ENCODE measurements around the gene RAD23A. TPM values are rescaled to one million over a fixed set of nuclear protein-coding genes. Genes with fewer than 3 reads are reported as not detected.
"Not testable (repeated sequence)": the region's sequence is repeated elsewhere in the genome, so short reads cannot be mapped to it uniquely, and the experiment has no call there.

Gene RAD23A
- 126 and 134 TPM in 2 replicates for total RNA-seq (2014; rRNA removed; shearing (Covaris generic))
- polyA plus RNA-seq (2015; cell fraction: cytosol; rRNA removed) = 119 and 124 TPM in 2 replicates
- polyA plus RNA-seq (2015; cell fraction: nucleus; rRNA removed) = 147 and 172 TPM in 2 replicates

GRCh38 chr19:12945479-12946091 is at the start of gene RAD23A:
TSS of gene RAD23A (plus strand) at chr19:12945862. CDS start at chr19:12945949, 87 bp downstream.
- DNase-seq (ENCODE audit: low read depth, low spot score) = peak; percentile 96
- in situ Hi-C loops (cut with HindIII; ENCODE audit: low pct_unique_long_range_greater_than_20kb, low sequenced_read_pairs) = no loop called here

DNA sequence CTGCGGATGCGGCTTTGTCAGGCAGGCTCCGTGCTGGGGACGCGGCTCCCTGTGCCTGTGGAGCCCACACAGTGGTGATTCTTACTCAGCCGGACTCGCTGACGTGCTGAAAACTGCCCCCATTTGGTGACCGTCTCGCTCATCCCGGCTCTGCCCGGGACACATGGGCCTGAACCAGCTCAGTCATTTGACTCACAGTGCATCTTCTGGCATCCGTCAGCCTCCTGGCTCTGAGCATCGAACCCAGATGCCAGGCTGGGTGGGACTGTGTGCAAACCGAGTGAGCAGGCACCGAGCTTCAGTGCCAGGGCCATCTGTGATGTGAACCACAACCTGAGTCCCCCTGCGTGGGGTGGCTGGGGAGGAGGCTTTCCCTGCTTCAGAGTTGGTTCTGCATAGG is 49.2 kb upstream of the RAD23A start:
- no peak for DNase-seq (ENCODE audit: low read depth, low spot score)
- in situ Hi-C loops (cut with HindIII; ENCODE audit: low pct_unique_long_range_greater_than_20kb, low sequenced_read_pairs) = no loop called here

- in situ Hi-C loops (cut with HindIII; ENCODE audit: low pct_unique_long_range_greater_than_20kb, low sequenced_read_pairs) = no loop called here
- DNase-seq (ENCODE audit: low read depth, low spot score) = no peak
Observed at GRCh38 chr19:12899891-12900518, 45.7 kb upstream of the RAD23A start.

DNA sequence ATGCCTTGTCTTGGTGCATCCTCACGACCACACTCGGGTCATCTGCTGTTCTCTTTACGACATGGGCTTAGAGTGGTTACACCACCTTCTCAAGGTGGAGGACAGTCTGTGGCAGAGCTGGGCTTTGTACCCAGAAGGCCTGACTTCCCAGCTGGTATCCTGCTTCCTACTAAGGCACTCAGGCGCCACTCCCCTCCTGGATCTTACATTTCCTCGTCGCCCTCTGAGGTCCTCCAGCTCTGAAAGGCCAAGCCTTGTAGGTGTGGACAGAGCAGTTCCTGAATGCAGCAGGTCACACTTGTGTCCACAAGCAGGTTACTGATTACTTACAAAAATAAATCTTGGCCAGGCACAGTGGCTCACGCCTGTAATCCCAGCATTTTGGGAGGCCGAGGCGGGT is 38.5 kb upstream of the RAD23A start:
- DNase-seq (ENCODE audit: low read depth, low spot score) = no peak
- in situ Hi-C loops (cut with HindIII; ENCODE audit: low pct_unique_long_range_greater_than_20kb, low sequenced_read_pairs) = no loop called here

GRCh38 chr19:12912571-12912970 is 33.1 kb upstream of the RAD23A start:
- in situ Hi-C loops (cut with HindIII; ENCODE audit: low pct_unique_long_range_greater_than_20kb, low sequenced_read_pairs) = no loop called here
- no peak for DNase-seq (ENCODE audit: low read depth, low spot score)

DNA sequence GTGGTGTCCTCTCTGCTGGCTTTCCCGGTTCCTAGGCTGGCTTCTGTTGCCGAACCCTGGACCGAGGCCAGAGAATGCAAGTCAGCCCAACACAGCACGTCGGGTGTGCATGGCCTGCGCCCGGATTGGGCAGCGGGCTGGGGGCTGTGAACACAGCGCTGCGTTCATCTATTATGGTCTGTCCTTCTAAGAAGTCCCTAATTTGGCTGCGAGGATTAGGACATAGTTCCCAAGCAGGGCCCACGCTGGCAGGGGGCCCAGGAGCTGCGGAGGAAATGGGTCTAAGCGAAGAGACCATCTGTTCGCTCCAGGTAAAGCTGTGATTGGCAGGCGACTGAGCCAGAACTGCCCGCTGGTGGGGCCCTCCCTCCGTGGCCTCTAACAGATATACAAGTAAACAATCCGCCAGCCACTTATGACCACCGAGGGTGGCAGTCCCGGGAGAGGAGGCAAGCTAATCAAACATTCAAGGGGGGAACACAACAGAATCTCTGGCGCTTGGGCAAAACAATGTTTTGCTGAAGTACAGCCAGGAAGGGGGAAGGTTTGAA is 32.6 kb upstream of the RAD23A start:
- DNase-seq (ENCODE audit: low read depth, low spot score) = no peak
- in situ Hi-C loops (cut with HindIII; ENCODE audit: low pct_unique_long_range_greater_than_20kb, low sequenced_read_pairs) = no loop called here

- in situ Hi-C loops (cut with HindIII; ENCODE audit: low pct_unique_long_range_greater_than_20kb, low sequenced_read_pairs) = no loop called here
- DNase-seq (ENCODE audit: low read depth, low spot score) = no peak
Observed at GRCh38 chr19:12913851-12914690, 31.6 kb upstream of the RAD23A start.

DNA sequence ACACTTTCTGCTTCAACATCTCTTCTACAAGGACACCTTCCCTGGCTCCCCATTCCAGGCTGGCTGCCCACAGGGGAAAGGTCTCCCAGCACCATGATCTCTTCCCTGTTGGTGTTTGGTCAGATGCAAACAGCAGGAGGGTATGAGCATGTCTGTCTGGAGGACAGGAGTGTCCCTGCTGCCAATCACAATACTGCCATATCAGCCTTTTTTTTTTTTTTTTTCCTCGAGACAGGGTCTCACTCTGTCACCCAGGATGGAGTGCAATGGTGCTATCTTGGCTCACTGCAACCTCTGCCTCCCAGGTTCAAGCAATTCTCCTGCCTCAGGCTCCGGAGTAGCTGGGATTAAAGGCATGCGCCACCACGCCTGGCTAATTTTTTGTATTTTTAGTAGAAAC is 29.8 kb upstream of the RAD23A start:
- in situ Hi-C loops (cut with HindIII; ENCODE audit: low pct_unique_long_range_greater_than_20kb, low sequenced_read_pairs); DNase-seq (ENCODE audit: low read depth, low spot score): not testable (repeated sequence)

DNA sequence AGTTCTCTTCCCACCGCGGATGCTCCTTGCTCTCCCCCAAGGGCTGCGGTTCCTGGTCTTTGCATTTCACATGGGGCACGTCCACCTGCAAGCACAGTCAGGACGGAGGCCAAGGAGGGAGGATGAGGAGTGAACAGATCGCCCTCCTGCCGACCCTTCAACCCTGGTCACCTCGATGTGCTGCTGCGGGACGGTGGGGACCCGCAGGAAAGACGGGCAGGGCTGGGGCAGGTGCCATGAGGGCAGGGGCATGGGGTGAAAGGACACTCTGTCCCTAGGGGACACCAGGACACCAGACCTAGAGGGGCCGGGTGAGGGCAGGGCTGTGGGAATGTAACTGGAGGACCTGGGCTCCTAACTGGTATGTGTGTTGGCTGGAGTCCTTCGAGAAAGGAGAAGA is 27.4 kb upstream of the RAD23A start:
- no peak for DNase-seq (ENCODE audit: low read depth, low spot score)
- in situ Hi-C loops (cut with HindIII; ENCODE audit: low pct_unique_long_range_greater_than_20kb, low sequenced_read_pairs) = no loop called here

DNA sequence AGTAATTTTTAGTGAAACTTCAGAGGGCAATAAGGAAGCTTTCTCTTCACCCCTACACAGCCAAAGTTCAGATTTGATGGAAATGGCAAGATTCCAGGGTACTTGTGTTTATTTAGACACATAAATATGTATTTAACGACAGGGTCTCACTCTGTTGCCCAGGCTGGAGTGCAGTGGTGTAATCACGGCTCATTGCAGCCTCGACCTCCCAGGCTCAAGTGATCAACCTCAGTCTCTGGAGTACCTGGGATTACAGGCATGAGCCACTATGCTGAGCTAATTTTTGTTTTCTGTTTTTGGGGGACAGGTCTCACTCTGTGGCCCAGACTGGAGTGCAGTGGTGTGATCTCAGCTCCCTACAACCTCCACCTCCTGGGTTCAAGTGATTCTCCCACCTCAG is 24.6 kb upstream of the RAD23A start:
- DNase-seq (ENCODE audit: low read depth, low spot score) = no peak
- in situ Hi-C loops (cut with HindIII; ENCODE audit: low pct_unique_long_range_greater_than_20kb, low sequenced_read_pairs) = no loop called here

DNA sequence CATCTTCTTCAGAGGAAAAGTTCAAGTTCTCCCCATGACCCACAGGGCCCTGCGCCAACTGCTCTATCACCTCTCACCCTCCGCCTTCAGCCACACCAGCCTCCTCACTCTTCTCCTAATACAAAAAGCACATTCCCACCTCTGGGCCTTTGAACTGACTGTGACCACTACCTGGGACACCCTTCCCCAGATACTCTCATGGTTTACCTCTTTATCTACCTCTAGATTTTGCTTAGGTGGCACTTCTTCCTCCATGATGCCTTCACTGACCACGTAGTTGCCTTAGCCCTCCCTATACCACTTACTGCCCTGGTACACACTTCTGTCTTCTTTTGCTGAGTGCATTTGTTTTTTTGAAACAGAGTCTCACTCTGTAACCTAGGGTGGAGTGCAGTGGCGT is 22.7 kb upstream of the RAD23A start:
- in situ Hi-C loops (cut with HindIII; ENCODE audit: low pct_unique_long_range_greater_than_20kb, low sequenced_read_pairs) = no loop called here
- no peak for DNase-seq (ENCODE audit: low read depth, low spot score)

GRCh38 chr19:12924621-12925310 is 20.9 kb upstream of the RAD23A start:
- in situ Hi-C loops (cut with HindIII; ENCODE audit: low pct_unique_long_range_greater_than_20kb, low sequenced_read_pairs) = no loop called here
- DNase-seq (ENCODE audit: low read depth, low spot score) = no peak

- DNase-seq (ENCODE audit: low read depth, low spot score) = no peak
- in situ Hi-C loops (cut with HindIII; ENCODE audit: low pct_unique_long_range_greater_than_20kb, low sequenced_read_pairs) = no loop called here
Observed at GRCh38 chr19:12930002-12930645, 15.5 kb upstream of the RAD23A start.

- in situ Hi-C loops (cut with HindIII; ENCODE audit: low pct_unique_long_range_greater_than_20kb, low sequenced_read_pairs) = no loop called here
- no peak for DNase-seq (ENCODE audit: low read depth, low spot score)
Observed at GRCh38 chr19:12932392-12933286, 13.0 kb upstream of the RAD23A start.

DNA sequence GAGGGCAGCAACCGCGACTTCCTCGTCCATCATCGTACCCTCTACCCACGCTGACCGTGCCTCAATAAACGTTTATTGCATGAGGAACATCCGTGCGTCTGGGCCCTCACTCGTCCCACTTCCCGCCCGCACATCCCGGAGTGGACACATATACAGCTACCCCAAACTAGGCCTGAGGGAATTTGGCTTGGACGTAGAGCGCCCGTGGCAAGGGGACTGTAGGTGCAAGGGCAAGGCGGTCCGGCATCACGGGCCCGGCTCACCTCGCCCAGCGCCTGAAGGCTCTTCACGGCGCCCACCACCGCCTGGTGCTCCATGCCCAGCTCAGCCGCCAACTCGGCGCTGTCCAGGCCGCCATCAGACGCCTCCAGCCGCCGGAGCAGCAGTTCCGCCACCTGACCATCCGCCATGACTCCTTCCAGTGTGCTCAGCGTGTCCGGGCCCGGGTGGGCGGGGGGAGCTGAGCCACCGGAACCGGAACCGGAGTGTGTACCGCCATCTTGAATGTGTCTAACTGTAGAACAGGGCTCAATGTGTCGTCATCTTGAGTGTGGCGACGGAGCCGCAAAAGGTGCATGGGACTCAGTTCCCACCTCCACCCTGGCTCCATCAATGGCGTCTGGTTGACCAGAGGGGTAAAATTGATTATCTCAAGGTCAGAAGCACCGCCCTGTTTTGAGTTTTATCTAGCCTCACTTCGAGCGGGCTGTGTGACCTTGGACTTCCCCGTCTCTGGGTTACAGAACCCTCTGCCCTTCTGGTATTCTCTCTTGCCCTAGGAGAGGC is 12.2 kb upstream of the RAD23A start, which contains the start of gene FARSA:
TSS of gene FARSA (minus strand) at position 425 of the 786 bp plus-strand sequence. CDS start at position 410, 15 bp downstream.
- in situ Hi-C loops (cut with HindIII; ENCODE audit: low pct_unique_long_range_greater_than_20kb, low sequenced_read_pairs) = no loop called here
- DNase-seq (ENCODE audit: low read depth, low spot score) = peak; percentile 91
